ENCODE measurements around the gene ATP1B3. TPM values are rescaled to one million over a fixed set of nuclear protein-coding genes. Genes with fewer than 3 reads are reported as not detected.

Gene ATP1B3
- total RNA-seq, 1 experiment from 2014 or later: 250 TPM

- Mint-ChIP-seq H3K36me3 (ENCODE audit: insufficient read depth in 1 of 3, low read depth in 3 of 3) (peaks cover 3 to 24% (median 7%) of the 10 kb centered on the region in 3 experiments), H3K4me3 (peak overlapping the region; percentile 87 to 94), H3K27me3 (ENCODE audit: low read depth) (no peaks in the 10 kb centered on the region), H3K4me1 (peaks cover 20 to 35% of the 10 kb centered on the region in 2 experiments), H3K9me3 (no peaks in the 10 kb centered on the region), H3K27ac (peak overlapping the region; percentile 89 to 91 (median 90); a peak in 5 of 7 replicates)
- DNase-seq: peak; percentile 29
- no peak overlapping the region for H2BK12ac ChIP-seq (ENCODE audit: insufficient read length, low read depth, low read length)
- H3K9ac ChIP-seq (ENCODE audit: extremely low read depth, insufficient read length, low read length): peak overlapping the region; percentile 87
- no peaks in the 10 kb centered on the region; the same call in 1 of the 2 replicates for H3K4me1 ChIP-seq (ENCODE audit: insufficient read depth, low read length)
- no peak overlapping the region for H3K27ac ChIP-seq (ENCODE audit: insufficient read length, low read depth, low read length)
- no peak overlapping the region for H2BK20ac ChIP-seq (ENCODE audit: low read depth, low read length, poor library complexity, severe bottlenecking)
- H3K4me2 ChIP-seq (ENCODE audit: insufficient read depth, insufficient read length, low read length): peak overlapping the region; percentile 79
- H2BK15ac ChIP-seq (ENCODE audit: low read depth, low read length): no peak overlapping the region
- no peak overlapping the region for H3K4ac ChIP-seq (ENCODE audit: low read depth, low read length)
- peak overlapping the region; percentile 96; the same call in 1 of the 2 replicates for H3K14ac ChIP-seq (ENCODE audit: insufficient read depth, low read length)
- no peak overlapping the region for H3K23ac ChIP-seq (ENCODE audit: insufficient read length, low read depth, low read length)
- no peak overlapping the region for H3K56ac ChIP-seq (ENCODE audit: insufficient read length, low read depth, low read length)
- no peak overlapping the region for H2BK120ac ChIP-seq (ENCODE audit: low read depth, low read length, poor library complexity, severe bottlenecking)
- peaks cover 24% of the 10 kb centered on the region for H3K79me2 ChIP-seq (ENCODE audit: insufficient read depth, low read length)
- H3T11ph ChIP-seq (ENCODE audit: low read length): no peak overlapping the region
- peaks cover 4% of the 10 kb centered on the region for H3K79me1 ChIP-seq (ENCODE audit: insufficient read depth, low read depth, low read length, poor library complexity, severe bottlenecking)
- no peaks in the 10 kb centered on the region for H3K9me3 ChIP-seq (ENCODE audit: control insufficient read depth, low read depth, low read length)
- no peaks in the 10 kb centered on the region for H3K27me3 ChIP-seq (ENCODE audit: insufficient read depth, low read length)
- no peak overlapping the region for H2AFZ ChIP-seq (ENCODE audit: low read length)
- TF ChIP-seq, protein P1, sequence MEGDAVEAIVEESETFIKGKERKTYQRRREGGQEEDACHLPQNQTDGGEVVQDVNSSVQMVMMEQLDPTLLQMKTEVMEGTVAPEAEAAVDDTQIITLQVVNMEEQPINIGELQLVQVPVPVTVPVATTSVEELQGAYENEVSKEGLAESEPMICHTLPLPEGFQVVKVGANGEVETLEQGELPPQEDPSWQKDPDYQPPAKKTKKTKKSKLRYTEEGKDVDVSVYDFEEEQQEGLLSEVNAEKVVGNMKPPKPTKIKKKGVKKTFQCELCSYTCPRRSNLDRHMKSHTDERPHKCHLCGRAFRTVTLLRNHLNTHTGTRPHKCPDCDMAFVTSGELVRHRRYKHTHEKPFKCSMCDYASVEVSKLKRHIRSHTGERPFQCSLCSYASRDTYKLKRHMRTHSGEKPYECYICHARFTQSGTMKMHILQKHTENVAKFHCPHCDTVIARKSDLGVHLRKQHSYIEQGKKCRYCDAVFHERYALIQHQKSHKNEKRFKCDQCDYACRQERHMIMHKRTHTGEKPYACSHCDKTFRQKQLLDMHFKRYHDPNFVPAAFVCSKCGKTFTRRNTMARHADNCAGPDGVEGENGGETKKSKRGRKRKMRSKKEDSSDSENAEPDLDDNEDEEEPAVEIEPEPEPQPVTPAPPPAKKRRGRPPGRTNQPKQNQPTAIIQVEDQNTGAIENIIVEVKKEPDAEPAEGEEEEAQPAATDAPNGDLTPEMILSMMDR (conservative IDR thresholded peaks at IDR 0.05): no peak
- H4K20me1 ChIP-seq (ENCODE audit: control insufficient read depth, insufficient read depth, insufficient read length): no peaks in the 10 kb centered on the region
- H4K91ac ChIP-seq (ENCODE audit: insufficient read length, low read depth, low read length): no peak overlapping the region
- peak overlapping the region; percentile 82 for H3K18ac ChIP-seq (ENCODE audit: insufficient read length, low read depth, low read length)
- WGBS (ENCODE audit: extremely low coverage, insufficient read length, low lambda C conversion rate): no CpG with 5 or more reads among the region's 76 CpGs
- H2BK5ac ChIP-seq (ENCODE audit: insufficient read length, low read length): no peak overlapping the region
- H4K5ac ChIP-seq (ENCODE audit: insufficient read length, low read depth, low read length): no peak overlapping the region
- H2AK5ac ChIP-seq (ENCODE audit: insufficient read length, low read length): no peak overlapping the region
- H4K8ac ChIP-seq (replicated peaks; ENCODE audit: insufficient read length, low read depth, low read length): no peak overlapping the region
- H3K23me2 ChIP-seq (ENCODE audit: insufficient read length, low read depth, low read length, poor library complexity, severe bottlenecking): peaks cover 14% of the 10 kb centered on the region
Observed at GRCh38 chr3:141876891-141877621, 613 bp downstream of the ATP1B3 start.

Measured in H9 (cell line).